Suppressor macrophage treated with lipopolysaccharide for 4 hours (primary cell): ENCODE results near the gene ITPKB.
"Not testable (repeated sequence)": the region's sequence is repeated elsewhere in the genome, so short reads cannot be mapped to it uniquely, and the experiment has no call there.

Source experiments
- DNase-seq: peaks from one replicate; pipeline ENCODE4 v3.0.0-alpha.2; 2020

ITPKB gene

GRCh38 chr1:226634166-226634588 lies 104.9 kb downstream of the ITPKB start:
- DNase-seq, result peak; percentile 85

GRCh38 chr1:226633541-226634165 lies 105.4 kb downstream of the ITPKB start:
- no peak for DNase-seq

- DNase-seq, result peak; percentile 85
Observed at GRCh38 chr1:226632922-226633351, 106.1 kb downstream of the ITPKB start.

GRCh38 chr1:226632169-226632879 lies 106.8 kb downstream of the ITPKB start:
- no peak for DNase-seq

- DNase-seq, result no peak
Observed at GRCh38 chr1:226631229-226632000, 107.7 kb downstream of the ITPKB start.

- DNase-seq, result no peak
Observed at GRCh38 chr1:226630592-226630991, 108.5 kb downstream of the ITPKB start.

- no peak for DNase-seq
Observed at GRCh38 chr1:226629896-226630550, 109.1 kb downstream of the ITPKB start.

GRCh38 chr1:226629210-226629895 lies 109.7 kb downstream of the ITPKB start:
- DNase-seq, result no peak

- DNase-seq, result no peak
Observed at GRCh38 chr1:226628612-226629155, 110.4 kb downstream of the ITPKB start.

GRCh38 chr1:226627924-226628611 lies 111.0 kb downstream of the ITPKB start:
- peak; percentile 86 for DNase-seq

- no peak for DNase-seq
Observed at GRCh38 chr1:226627050-226627755, 111.9 kb downstream of the ITPKB start.

GRCh38 chr1:226626577-226626956 lies 112.5 kb downstream of the ITPKB start:
- DNase-seq, result peak; percentile 92

GRCh38 chr1:226625832-226626576 lies 113.1 kb downstream of the ITPKB start:
- no peak for DNase-seq

- no peak for DNase-seq
Observed at GRCh38 chr1:226625326-226625725, 113.8 kb downstream of the ITPKB start.

- no peak for DNase-seq
Observed at GRCh38 chr1:226624526-226624925, 114.6 kb downstream of the ITPKB start.

- no peak for DNase-seq
Observed at GRCh38 chr1:226622012-226622411, 117.1 kb downstream of the ITPKB start.

- no peak for DNase-seq
Observed at GRCh38 chr1:226619031-226619430, 120.1 kb downstream of the ITPKB start.

- DNase-seq, result no peak
Observed at GRCh38 chr1:226618380-226618779, 120.7 kb downstream of the ITPKB start.

GRCh38 chr1:226617719-226618118 lies 121.4 kb downstream of the ITPKB start:
- DNase-seq, result not testable (repeated sequence)

GRCh38 chr1:226617109-226617508 lies 122.0 kb downstream of the ITPKB start:
- DNase-seq, result no peak
